Uterus (tissue), 4 donors: Measurements from ENCODE around the gene MAD1L1. TPM values are rescaled to one million over a fixed set of nuclear protein-coding genes. Genes with fewer than 3 reads are reported as not detected.

Experiments used
- DNase-seq, 2 donors: peaks; one replicate each; pipeline ENCODE4 v3.0.0-alpha.2; 2019 to 2020
- H3K27ac ChIP-seq, 2 donors: fragments of 200-600 bp; sonication (generic); 1 replicate in 1 of 2; 2 replicates in 1 of 2; pipeline ENCODE4 v1.5.1; 2016 to 2018
- H3K27me3 ChIP-seq, 2 donors: fragments of 200-600 bp; sonication (generic); one replicate each; pipeline ENCODE4 v1.5.1; 2018 to 2019; ENCODE audit warnings: control low read depth in 1 of 2
- H3K36me3 ChIP-seq, 2 donors: fragments of 200-600 bp; sonication (generic); one replicate each; pipeline ENCODE4 v1.5.1; 2019; ENCODE audit warnings: control low read depth in 1 of 2
- H3K4me1 ChIP-seq, 2 donors: fragments of 200-600 bp; sonication (generic); one replicate each; pipeline ENCODE4 v1.5.1; 2018 to 2019; ENCODE audit warnings: control low read depth in 1 of 2
- H3K4me3 ChIP-seq, 2 donors: fragments of 200-600 bp; sonication (generic); 1 replicate in 1 of 2; 2 replicates in 1 of 2; pipeline ENCODE4 v1.5.1; 2018 to 2019; ENCODE audit warnings: mild to moderate bottlenecking in 1 of 2
- H3K9me3 ChIP-seq, 2 donors: fragments of 200-600 bp; sonication (generic); one replicate each; pipeline ENCODE4 v1.5.1; 2019; ENCODE audit warnings: control low read depth in 1 of 2
- POLR2A ChIP-seq, 2 donors: fragments of 450-650 bp; IDR thresholded peaks; one replicate each; pipeline ENCODE4 v1.6.1; 2016; ENCODE audit warnings: antibody characterized with exemption in 2 of 2, mild to moderate bottlenecking in 1 of 2, moderate library complexity in 1 of 2
- intact Hi-C: fragments of 100-400 bp; cut with DNase I; formaldehyde crosslinking; loops from one replicate; pipeline ENCODE4 v1.15.1; 2023; ENCODE audit warnings: low total_unique reads
- total RNA-seq, 4 donors: library from RNA; depleted of rRNA in 3 of 4; stranded (reverse); fragments of >200 nt in 3 of 4; gene quantifications; one replicate each; pipeline versions ENCODE4 v1.1.0 to v1.2.4, GENCODE V29; 2014 to 2023
- TF ChIP-seq, protein P1 (sequence below), 4 experiments: fragments of 200-600 bp in 2 of 4; fragments of 450-650 bp in 2 of 4; sonication (generic) in 2 of 4; IDR thresholded peaks; one replicate each; pipeline ENCODE4 v1.5.1; 2016 to 2019; ENCODE audit warnings: antibody characterized with exemption in 4 of 4, mild to moderate bottlenecking in 2 of 4, moderate library complexity in 1 of 4
- donor health status: DM: yes; HTN: yes; CAD: no.

The MAD1L1 gene
- total RNA-seq, 4 donors from 2014 or later = 13.3 to 37.4 (median 33.1) TPM

DNA sequence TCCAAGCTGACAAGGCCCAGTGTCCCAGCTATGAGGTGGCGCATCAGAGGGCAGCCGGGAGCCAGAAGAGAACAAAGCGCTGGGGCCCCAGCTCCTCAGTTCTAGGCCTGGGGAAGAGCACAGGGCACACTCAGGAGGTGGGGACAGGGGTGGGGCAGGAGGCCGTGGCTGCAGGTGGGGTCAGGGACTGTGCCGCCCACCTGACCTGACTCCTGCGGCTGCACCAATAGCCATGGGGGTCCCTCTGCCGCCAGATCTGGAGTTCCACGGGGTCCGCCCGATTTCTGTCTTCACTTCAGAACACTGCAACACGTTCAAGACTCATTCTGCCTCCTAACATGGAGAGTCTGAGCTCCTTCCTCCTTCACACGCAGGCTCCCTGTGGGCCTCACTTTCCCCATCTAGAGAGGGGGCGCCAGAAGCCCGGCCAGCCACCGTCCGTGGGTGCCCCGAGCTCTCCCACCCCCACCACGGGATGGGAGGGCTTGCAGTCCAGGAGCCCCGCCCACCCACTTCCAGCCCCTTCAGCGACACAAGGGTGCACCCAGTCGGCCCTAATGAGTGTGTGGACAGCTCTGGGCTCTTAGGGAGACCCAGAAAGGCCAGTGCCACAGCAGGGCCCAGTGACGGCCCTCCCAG is 278.3 kb downstream of the MAD1L1 start:
- intact Hi-C loops = no loop called here
- Histone ChIP-seq H3K36me3 (no peaks in the 10 kb centered on the region), H3K27ac (no peak overlapping the region), H3K27me3 (no peaks in the 10 kb centered on the region), H3K4me3 (no peak overlapping the region), H3K9me3 (no peaks in the 10 kb centered on the region), H3K4me1 (no peaks in the 10 kb centered on the region)
- TF ChIP-seq POLR2A (IDR thresholded peaks at IDR 0.05) = no peak
- TF ChIP-seq, protein P1, sequence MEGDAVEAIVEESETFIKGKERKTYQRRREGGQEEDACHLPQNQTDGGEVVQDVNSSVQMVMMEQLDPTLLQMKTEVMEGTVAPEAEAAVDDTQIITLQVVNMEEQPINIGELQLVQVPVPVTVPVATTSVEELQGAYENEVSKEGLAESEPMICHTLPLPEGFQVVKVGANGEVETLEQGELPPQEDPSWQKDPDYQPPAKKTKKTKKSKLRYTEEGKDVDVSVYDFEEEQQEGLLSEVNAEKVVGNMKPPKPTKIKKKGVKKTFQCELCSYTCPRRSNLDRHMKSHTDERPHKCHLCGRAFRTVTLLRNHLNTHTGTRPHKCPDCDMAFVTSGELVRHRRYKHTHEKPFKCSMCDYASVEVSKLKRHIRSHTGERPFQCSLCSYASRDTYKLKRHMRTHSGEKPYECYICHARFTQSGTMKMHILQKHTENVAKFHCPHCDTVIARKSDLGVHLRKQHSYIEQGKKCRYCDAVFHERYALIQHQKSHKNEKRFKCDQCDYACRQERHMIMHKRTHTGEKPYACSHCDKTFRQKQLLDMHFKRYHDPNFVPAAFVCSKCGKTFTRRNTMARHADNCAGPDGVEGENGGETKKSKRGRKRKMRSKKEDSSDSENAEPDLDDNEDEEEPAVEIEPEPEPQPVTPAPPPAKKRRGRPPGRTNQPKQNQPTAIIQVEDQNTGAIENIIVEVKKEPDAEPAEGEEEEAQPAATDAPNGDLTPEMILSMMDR (IDR thresholded peaks at IDR 0.05) = no peak
- DNase-seq = no peak

- Histone ChIP-seq H3K27me3 (no peaks in the 10 kb centered on the region), H3K4me1 (no peaks in the 10 kb centered on the region), H3K36me3 (no peaks in the 10 kb centered on the region), H3K4me3 (no peak overlapping the region), H3K27ac (no peak overlapping the region), H3K9me3 (no peaks in the 10 kb centered on the region)
- intact Hi-C loops = no loop called here
- DNase-seq = no peak
- TF ChIP-seq, protein P1 (IDR thresholded peaks at IDR 0.05) = no peak
- TF ChIP-seq POLR2A (IDR thresholded peaks at IDR 0.05) = no peak
Measured at GRCh38 chr7:1953199-1954190, 279.2 kb downstream of the MAD1L1 start.

DNA sequence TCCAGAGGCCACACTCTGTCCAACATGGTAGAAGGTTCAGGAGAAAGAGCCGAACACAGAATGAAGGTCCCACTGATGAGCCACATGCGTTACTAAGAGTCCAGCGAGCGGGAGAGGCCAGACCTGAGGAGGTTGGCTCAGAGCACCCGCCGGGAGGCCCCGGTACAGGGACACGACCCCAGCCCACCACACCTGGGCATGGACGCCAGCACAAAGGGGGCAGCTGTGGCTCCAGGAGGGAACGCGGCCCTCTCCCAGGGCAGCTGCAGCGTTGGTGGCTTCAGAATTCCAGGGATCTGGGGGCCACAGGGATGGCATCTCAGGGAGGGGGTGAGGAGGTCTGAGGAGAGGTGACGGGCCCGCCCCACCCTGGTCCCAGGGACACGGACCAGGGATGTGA is 280.0 kb downstream of the MAD1L1 start:
- TF ChIP-seq POLR2A (IDR thresholded peaks at IDR 0.05) = no peak
- TF ChIP-seq, protein P1 (IDR thresholded peaks at IDR 0.05) = no peak
- Histone ChIP-seq H3K36me3 (no peaks in the 10 kb centered on the region), H3K4me3 (no peak overlapping the region), H3K9me3 (no peaks in the 10 kb centered on the region), H3K27ac (no peak overlapping the region), H3K27me3 (no peaks in the 10 kb centered on the region), H3K4me1 (no peaks in the 10 kb centered on the region)
- DNase-seq = no peak
- intact Hi-C loops = no loop called here

DNA sequence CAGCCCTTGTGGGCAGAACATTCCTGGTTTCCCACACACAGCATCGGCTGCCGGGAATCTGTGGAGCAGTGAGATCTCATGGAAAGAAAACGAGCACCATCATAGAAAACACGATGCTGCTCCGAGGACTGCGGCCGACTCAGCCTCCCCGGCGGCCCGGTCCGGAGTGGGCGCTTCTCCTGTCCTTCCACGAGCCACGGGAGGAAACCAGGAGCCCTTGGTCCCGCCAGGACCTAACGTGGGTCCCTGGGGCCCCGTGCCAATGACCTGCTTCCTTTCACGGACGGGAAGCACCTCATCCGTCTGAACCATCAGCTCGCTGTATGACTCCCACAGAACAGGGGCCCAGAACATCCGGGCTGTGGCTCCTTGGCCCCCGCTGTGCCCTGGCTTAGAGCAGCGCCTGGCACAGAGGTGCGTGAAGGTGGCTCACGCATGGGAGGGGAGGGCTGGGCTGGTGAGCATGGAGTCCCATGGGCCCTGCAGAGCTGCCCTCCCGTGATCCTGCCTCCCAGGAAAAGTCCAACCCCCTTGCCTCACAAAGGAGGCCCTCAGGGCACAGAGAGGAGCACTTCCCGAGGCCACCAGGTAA is 280.5 kb downstream of the MAD1L1 start:
- Histone ChIP-seq H3K36me3 (no peaks in the 10 kb centered on the region), H3K9me3 (no peaks in the 10 kb centered on the region), H3K27ac (no peak overlapping the region), H3K4me1 (no peaks in the 10 kb centered on the region), H3K27me3 (no peaks in the 10 kb centered on the region), H3K4me3 (no peak overlapping the region)
- intact Hi-C loops = no loop called here
- TF ChIP-seq POLR2A (IDR thresholded peaks at IDR 0.05) = no peak
- TF ChIP-seq, protein P1 (IDR thresholded peaks at IDR 0.05) = no peak
- no peak for DNase-seq
